Adrenal gland (tissue), 12 donors: Measurements from ENCODE around the gene SLC6A18. TPM values are rescaled to one million over a fixed set of nuclear protein-coding genes. Genes with fewer than 3 reads are reported as not detected.
A peak's percentile ranks its signal among the peaks of the same experiment; 100 is the strongest.

Experiments used
- DNase-seq, 7 donors: peaks; one replicate each; pipeline ENCODE4 v3.0.0-alpha.2; 2019 to 2020
- H3K27ac ChIP-seq, 5 donors: fragments of 200-600 bp; sonication (generic) in 4 of 5; 1 replicate in 3 of 5; 2 replicates in 2 of 5; pipeline versions ENCODE4 v1.5.1 to v1.8.0; 2016 to 2020; ENCODE audit warnings: mild to moderate bottlenecking in 1 of 5
- H3K27me3 ChIP-seq: fragments of 200-600 bp; 2 replicates; pipeline ENCODE4 v1.8.0; 2021
- H3K36me3 ChIP-seq, 2 donors: fragments of 200-600 bp; replicated peaks in 1 of 2; 1 replicate in 1 of 2; 2 replicates in 1 of 2; pipeline versions ENCODE4 v1.5.1 to v1.8.0; 2018 to 2022
- H3K4me1 ChIP-seq, 2 donors: fragments of 200-600 bp; replicated peaks in 1 of 2; 1 replicate in 1 of 2; 2 replicates in 1 of 2; pipeline versions ENCODE4 v1.5.1 to v1.8.0; 2018 to 2021
- H3K4me3 ChIP-seq, 4 donors: fragments of 200-600 bp; sonication (generic) in 3 of 4; one replicate each; pipeline ENCODE4 v1.5.1; 2016 to 2018
- H3K9me3 ChIP-seq, 3 donors: fragments of 200-600 bp; sonication (generic) in 1 of 3; replicated peaks in 1 of 3; 1 replicate in 2 of 3; 2 replicates in 1 of 3; pipeline versions ENCODE4 v1.5.1 to v1.8.0; 2016 to 2021
- CTCF ChIP-seq, 6 experiments: fragments of 450-650 bp in 4 of 6; fragments of 200-600 bp in 2 of 6; sonication (generic) in 1 of 6; IDR thresholded peaks; 1 replicate in 5 of 6; 2 replicates in 1 of 6; pipeline versions ENCODE4 v1.5.1 to v1.8.0; 2016 to 2021; ENCODE audit warnings: antibody characterized with exemption in 6 of 6, mild to moderate bottlenecking in 2 of 6, moderate library complexity in 1 of 6
- POLR2A ChIP-seq, 2 donors: fragments of 450-650 bp; IDR thresholded peaks; one replicate each; pipeline ENCODE4 v1.6.1; 2017; ENCODE audit warnings: antibody characterized with exemption in 2 of 2, mild to moderate bottlenecking in 2 of 2, moderate library complexity in 1 of 2
- WGBS, 4 donors: extraction: QIAGEN DNeasy Blood & Tissue Kit in 2 of 4; methylation state at CpG; one replicate each; pipeline versions ENCODE4 v1.1.5 to v1.1.7; 2013 to 2017; 5-methylcytosine and 5-hydroxymethylcytosine counted together
- intact Hi-C, 2 donors: fragments of 100-400 bp; cut with DNase I; formaldehyde crosslinking; loops; one replicate each; pipeline versions ENCODE4 v1.14.1 to v1.15.0; 2022 to 2023
- polyA plus RNA-seq, 3 donors: library from polyadenylated mRNA; stranded (reverse); fragments of 200-250 nt in 2 of 3; fragments of 350-450 nt in 1 of 3; fragmentation: Illumina TruSeq in 1 of 3; extraction: RNeasy Lipid Tissue Mini Kit (QIAGEN cat#74804) in 1 of 3; gene quantifications; one replicate each; pipeline ENCODE4 v1.2.3, GENCODE V29; 2013 to 2014
- total RNA-seq, 9 donors: library from RNA; depleted of rRNA in 4 of 9; stranded (reverse); fragments of >200 nt in 4 of 9; fragments of 120-200 nt in 1 of 9; fragmentation: NEBNext Ultra II Directional in 1 of 9; extraction: Animal tissue kit (Norgen Biotek cat#: 25700) in 1 of 9; gene quantifications; one replicate each; pipeline versions ENCODE4 v1.1.0 to v1.2.4, GENCODE V29; 2013 to 2023
- donor health status: healthy with polysubstance abuse.
- donor health status: Bipolar disorder and iron deficiency.
- donor health status: DM: yes; HTN: yes; CAD: no.
- donor health status: DM: no; HTN: no; CAD: no.
- donor health status: DM: no; HTN: no; CAD: no.
- donor health status: DM: yes; HTN: yes; CAD: no.

Gene SLC6A18
- total and polyA plus RNA-seq, 12 donors = not detected

GRCh38 chr5:1188464-1188863 is 36.7 kb upstream of the SLC6A18 start:
- 49 to 72% (median 58%) methylated on average over 6 of the region's 6 CpGs for WGBS, 4 donors
- intact Hi-C loops = no loop called here
- no peak overlapping the region for H3K27ac ChIP-seq
- H3K9me3 ChIP-seq = no peaks in the 10 kb centered on the region
- H3K4me1 ChIP-seq = no peaks in the 10 kb centered on the region
- DNase-seq = no peak
- no peak overlapping the region for H3K4me3 ChIP-seq
- peaks cover 17% of the 10 kb centered on the region for H3K27me3 ChIP-seq
- no peaks in the 10 kb centered on the region for H3K36me3 ChIP-seq
- no peak for TF ChIP-seq POLR2A (IDR thresholded peaks at IDR 0.05)
- no peak for TF ChIP-seq CTCF (IDR thresholded peaks at IDR 0.05)

- intact Hi-C loops = no loop called here
- Histone ChIP-seq H3K4me3 (no peak overlapping the region), H3K4me1 (no peaks in the 10 kb centered on the region), H3K36me3 (no peaks in the 10 kb centered on the region), H3K27me3 (peaks cover 17% of the 10 kb centered on the region), H3K9me3 (no peaks in the 10 kb centered on the region), H3K27ac (no peak overlapping the region)
- no peak for TF ChIP-seq POLR2A (IDR thresholded peaks at IDR 0.05)
- no peak for TF ChIP-seq CTCF (IDR thresholded peaks at IDR 0.05)
- peak in 1 of 7 donors; percentile 6 for DNase-seq
- WGBS, 4 donors = 76 to 84% (median 82%) methylated on average over 10 of the region's 10 CpGs
These were observed 35.9 kb upstream of the SLC6A18 start for GRCh38 chr5:1189269-1189668.

- intact Hi-C loops = no loop called here
- Histone ChIP-seq H3K4me1 (no peaks in the 10 kb centered on the region), H3K27me3 (peaks cover 17% of the 10 kb centered on the region), H3K4me3 (no peak overlapping the region), H3K27ac (no peak overlapping the region), H3K36me3 (no peaks in the 10 kb centered on the region), H3K9me3 (no peaks in the 10 kb centered on the region)
- no peak for DNase-seq
- 58 to 71% (median 69%) methylated on average over 12 of the region's 12 CpGs for WGBS, 4 donors
- TF ChIP-seq CTCF (IDR thresholded peaks at IDR 0.05) = no peak
- no peak for TF ChIP-seq POLR2A (IDR thresholded peaks at IDR 0.05)
These were observed 34.9 kb upstream of the SLC6A18 start for GRCh38 chr5:1190278-1190677.

- Histone ChIP-seq H3K27ac (no peak overlapping the region), H3K4me3 (no peak overlapping the region), H3K36me3 (no peaks in the 10 kb centered on the region), H3K27me3 (peaks cover 17% of the 10 kb centered on the region), H3K4me1 (no peaks in the 10 kb centered on the region), H3K9me3 (no peaks in the 10 kb centered on the region)
- peak in 1 of 7 donors; percentile 6 for DNase-seq
- WGBS, 4 donors = 28 to 35% (median 32%) methylated on average over 6 of the region's 6 CpGs
- intact Hi-C loops = no loop called here
- TF ChIP-seq POLR2A (IDR thresholded peaks at IDR 0.05) = no peak
- no peak for TF ChIP-seq CTCF (IDR thresholded peaks at IDR 0.05)
These were observed 34.3 kb upstream of the SLC6A18 start for GRCh38 chr5:1190837-1191239.
